ENCODE data around the gene SLC5A10. TPM values are rescaled to one million over a fixed set of nuclear protein-coding genes. Genes with fewer than 3 reads are reported as not detected.

SLC5A10 gene
- total and polyA plus RNA-seq, 2 experiments from 2014 or later, result 0.10 TPM; not detected in 1

DNA sequence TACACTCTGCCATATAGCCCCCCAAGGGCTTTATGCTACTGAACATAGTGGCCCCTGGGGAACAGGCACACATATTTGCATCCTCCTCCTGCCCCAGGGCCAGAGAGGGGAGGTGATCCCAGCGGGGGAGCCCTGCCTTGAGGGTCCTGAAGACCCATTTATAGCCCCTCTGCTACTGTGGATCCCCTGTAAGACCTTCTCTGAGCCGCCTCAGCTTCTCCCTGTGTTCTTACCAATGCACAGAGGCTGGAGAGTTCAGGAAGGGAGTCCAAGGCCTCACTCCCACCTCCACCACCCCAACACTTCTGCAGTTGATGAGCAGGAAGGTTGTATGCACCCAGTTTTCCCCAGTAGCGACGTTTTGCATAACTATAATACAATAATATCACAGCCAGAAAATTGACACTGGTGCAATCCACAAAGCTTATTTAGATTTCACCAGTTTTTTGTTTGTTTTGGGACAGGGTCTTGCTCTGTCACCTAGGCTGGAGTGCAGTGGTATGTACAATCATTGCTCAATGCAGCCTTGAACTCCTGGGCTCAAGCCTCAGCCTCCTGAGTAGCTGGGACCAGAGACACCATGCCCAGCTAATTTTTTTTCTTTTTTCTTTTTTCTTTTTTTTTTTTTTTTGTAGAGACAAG lies 53.9 kb downstream of the SLC5A10 start (continued):
- TF ChIP-seq, protein P1, sequence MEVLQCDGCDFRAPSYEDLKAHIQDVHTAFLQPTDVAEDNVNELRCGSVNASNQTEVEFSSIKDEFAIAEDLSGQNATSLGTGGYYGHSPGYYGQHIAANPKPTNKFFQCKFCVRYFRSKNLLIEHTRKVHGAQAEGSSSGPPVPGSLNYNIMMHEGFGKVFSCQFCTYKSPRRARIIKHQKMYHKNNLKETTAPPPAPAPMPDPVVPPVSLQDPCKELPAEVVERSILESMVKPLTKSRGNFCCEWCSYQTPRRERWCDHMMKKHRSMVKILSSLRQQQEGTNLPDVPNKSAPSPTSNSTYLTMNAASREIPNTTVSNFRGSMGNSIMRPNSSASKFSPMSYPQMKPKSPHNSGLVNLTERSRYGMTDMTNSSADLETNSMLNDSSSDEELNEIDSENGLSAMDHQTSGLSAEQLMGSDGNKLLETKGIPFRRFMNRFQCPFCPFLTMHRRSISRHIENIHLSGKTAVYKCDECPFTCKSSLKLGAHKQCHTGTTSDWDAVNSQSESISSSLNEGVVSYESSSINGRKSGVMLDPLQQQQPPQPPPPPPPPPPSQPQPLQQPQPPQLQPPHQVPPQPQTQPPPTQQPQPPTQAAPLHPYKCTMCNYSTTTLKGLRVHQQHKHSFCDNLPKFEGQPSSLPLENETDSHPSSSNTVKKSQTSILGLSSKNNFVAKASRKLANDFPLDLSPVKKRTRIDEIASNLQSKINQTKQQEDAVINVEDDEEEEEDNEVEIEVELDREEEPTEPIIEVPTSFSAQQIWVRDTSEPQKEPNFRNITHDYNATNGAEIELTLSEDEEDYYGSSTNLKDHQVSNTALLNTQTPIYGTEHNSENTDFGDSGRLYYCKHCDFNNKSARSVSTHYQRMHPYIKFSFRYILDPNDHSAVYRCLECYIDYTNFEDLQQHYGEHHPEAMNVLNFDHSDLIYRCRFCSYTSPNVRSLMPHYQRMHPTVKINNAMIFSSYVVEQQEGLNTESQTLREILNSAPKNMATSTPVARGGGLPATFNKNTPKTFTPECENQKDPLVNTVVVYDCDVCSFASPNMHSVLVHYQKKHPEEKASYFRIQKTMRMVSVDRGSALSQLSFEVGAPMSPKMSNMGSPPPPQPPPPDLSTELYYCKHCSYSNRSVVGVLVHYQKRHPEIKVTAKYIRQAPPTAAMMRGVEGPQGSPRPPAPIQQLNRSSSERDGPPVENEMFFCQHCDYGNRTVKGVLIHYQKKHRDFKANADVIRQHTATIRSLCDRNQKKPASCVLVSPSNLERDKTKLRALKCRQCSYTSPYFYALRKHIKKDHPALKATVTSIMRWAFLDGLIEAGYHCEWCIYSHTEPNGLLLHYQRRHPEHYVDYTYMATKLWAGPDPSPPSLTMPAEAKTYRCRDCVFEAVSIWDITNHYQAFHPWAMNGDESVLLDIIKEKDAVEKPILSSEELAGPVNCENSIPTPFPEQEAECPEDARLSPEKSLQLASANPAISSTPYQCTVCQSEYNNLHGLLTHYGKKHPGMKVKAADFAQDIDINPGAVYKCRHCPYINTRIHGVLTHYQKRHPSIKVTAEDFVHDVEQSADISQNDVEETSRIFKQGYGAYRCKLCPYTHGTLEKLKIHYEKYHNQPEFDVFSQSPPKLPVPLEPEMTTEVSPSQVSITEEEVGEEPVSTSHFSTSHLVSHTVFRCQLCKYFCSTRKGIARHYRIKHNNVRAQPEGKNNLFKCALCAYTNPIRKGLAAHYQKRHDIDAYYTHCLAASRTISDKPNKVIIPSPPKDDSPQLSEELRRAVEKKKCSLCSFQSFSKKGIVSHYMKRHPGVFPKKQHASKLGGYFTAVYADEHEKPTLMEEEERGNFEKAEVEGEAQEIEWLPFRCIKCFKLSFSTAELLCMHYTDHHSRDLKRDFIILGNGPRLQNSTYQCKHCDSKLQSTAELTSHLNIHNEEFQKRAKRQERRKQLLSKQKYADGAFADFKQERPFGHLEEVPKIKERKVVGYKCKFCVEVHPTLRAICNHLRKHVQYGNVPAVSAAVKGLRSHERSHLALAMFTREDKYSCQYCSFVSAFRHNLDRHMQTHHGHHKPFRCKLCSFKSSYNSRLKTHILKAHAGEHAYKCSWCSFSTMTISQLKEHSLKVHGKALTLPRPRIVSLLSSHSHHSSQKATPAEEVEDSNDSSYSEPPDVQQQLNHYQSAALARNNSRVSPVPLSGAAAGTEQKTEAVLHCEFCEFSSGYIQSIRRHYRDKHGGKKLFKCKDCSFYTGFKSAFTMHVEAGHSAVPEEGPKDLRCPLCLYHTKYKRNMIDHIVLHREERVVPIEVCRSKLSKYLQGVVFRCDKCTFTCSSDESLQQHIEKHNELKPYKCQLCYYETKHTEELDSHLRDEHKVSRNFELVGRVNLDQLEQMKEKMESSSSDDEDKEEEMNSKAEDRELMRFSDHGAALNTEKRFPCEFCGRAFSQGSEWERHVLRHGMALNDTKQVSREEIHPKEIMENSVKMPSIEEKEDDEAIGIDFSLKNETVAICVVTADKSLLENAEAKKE (CRISPR knock-in tag; IDR thresholded peaks at IDR 0.05), result no peak
- TF ChIP-seq ZNF114 (CRISPR knock-in tag; IDR thresholded peaks at IDR 0.05) (no peak), CREB1 (CRISPR knock-in tag; IDR thresholded peaks at IDR 0.05; ENCODE audit: low read depth) (no peak), POLR2AphosphoS5 (IDR thresholded peaks at IDR 0.05; ENCODE audit: low read depth) (no peak)

DNA sequence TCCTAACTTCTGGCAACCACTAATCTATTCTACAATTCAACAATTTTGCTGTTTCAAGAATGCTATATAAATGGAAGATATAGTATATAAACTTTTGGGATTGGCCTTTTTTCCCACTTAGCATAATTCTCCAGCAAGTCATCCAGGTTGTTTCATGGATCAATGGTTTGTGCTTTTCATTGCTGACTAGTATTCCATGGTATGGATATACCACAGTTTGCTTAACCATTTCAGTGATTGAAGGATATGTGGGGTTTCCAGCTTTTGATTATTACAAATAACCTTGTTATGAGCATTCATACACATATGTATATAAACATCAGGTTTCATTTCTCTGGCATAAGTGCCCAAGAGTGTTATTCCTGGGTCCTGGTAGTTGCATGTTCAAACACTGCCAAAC lies 54.7 kb downstream of the SLC5A10 start:
- H3K27ac Mint-ChIP-seq, result no peak overlapping the region
- no peak overlapping the region for H3K4me3 Mint-ChIP-seq
- Histone ChIP-seq H4K20me1 (replicated peaks; ENCODE audit: insufficient read depth) (peaks cover 9% of the 10 kb centered on the region), H3K4me3 (no peak overlapping the region), H3K36me3 (ENCODE audit: insufficient read depth) (peaks cover 6% of the 10 kb centered on the region; the same call in 1 of the 2 replicates), H3K9me2 (ENCODE audit: insufficient read depth) (no peaks in the 10 kb centered on the region), H3K4me1 (ENCODE audit: insufficient read depth) (peaks cover 15% of the 10 kb centered on the region), H2AFZ (no peak overlapping the region), H3K27ac (ENCODE audit: low read depth) (no peak overlapping the region), H3K79me2 (replicated peaks; ENCODE audit: insufficient read depth) (peaks cover 22% of the 10 kb centered on the region), H3K4me2 (no peak overlapping the region), H3F3A (replicated peaks; ENCODE audit: low read depth) (0 out of 2 replicates have a peak, but pooled peaks cover 4% of the 10 kb centered on the region), H3K27me3 (ENCODE audit: insufficient read depth) (no peaks in the 10 kb centered on the region)
- DNase-seq (ENCODE audit: low spot score) (no peak), ATAC-seq (no peak)
- peaks cover 21% of the 10 kb centered on the region for H3K4me1 Mint-ChIP-seq
- H3K9me3 Mint-ChIP-seq, result peaks cover 15% of the 10 kb centered on the region; the same call in 2 of the 3 replicates
- peaks cover 15% of the 10 kb centered on the region for H3K36me3 Mint-ChIP-seq (ENCODE audit: low read depth)
- peaks cover 3% of the 10 kb centered on the region for H3K27me3 Mint-ChIP-seq (ENCODE audit: insufficient read depth, low read depth, poor library complexity)
- TF ChIP-seq EZH2phosphoT487 (IDR thresholded peaks at IDR 0.05; ENCODE audit: unreplicated experiment), result no peak
- no peak for TF ChIP-seq EZH2 (IDR thresholded peaks at IDR 0.05; ENCODE audit: low read depth, unreplicated experiment)
- no peak for TF ChIP-seq ZNF114 (CRISPR knock-in tag; IDR thresholded peaks at IDR 0.05)
- TF ChIP-seq NANOG (IDR thresholded peaks at IDR 0.05; ENCODE audit: borderline replicate concordance), result no peak
- no peak for TF ChIP-seq JUNB (IDR thresholded peaks at IDR 0.05; ENCODE audit: unreplicated experiment)
- TF ChIP-seq, protein P1 (CRISPR knock-in tag; IDR thresholded peaks at IDR 0.05), result no peak
- TF ChIP-seq POLR2AphosphoS5 (IDR thresholded peaks at IDR 0.05; ENCODE audit: low read depth), result no peak

Measured in GM23338 (cell line).